Colonic mucosa (tissue), 4 donors: ENCODE data around the gene ELMO1. TPM values are rescaled to one million over a fixed set of nuclear protein-coding genes. Genes with fewer than 3 reads are reported as not detected.

ENCODE experiments used
- DNase-seq: peaks from one replicate; pipeline ENCODE4 v3.0.0-alpha.2; 2020
- H3K27ac ChIP-seq: fragments of 200-600 bp; one replicate; pipeline ENCODE4 v1.8.0; 2021
- H3K27me3 ChIP-seq: fragments of 200-600 bp; one replicate; pipeline ENCODE4 v1.8.0; 2021
- H3K36me3 ChIP-seq: fragments of 200-600 bp; one replicate; pipeline ENCODE4 v1.8.0; 2021
- H3K4me1 ChIP-seq: fragments of 200-600 bp; one replicate; pipeline ENCODE4 v1.8.0; 2021; ENCODE audit warnings: mild to moderate bottlenecking
- H3K4me3 ChIP-seq: fragments of 200-600 bp; one replicate; pipeline ENCODE4 v1.8.0; 2021
- H3K9ac ChIP-seq, 2 donors: one replicate each; pipeline ENCODE4 v1.7.0; 2013; ENCODE audit warnings: control low read depth in 2 of 2, low read depth in 2 of 2, low read length in 2 of 2
- H3K9me3 ChIP-seq: fragments of 200-600 bp; one replicate; pipeline ENCODE4 v1.8.0; 2021
- CTCF ChIP-seq: fragments of 200-600 bp; IDR thresholded peaks from one replicate; pipeline ENCODE4 v1.8.0; 2022; ENCODE audit warnings: antibody characterized with exemption, mild to moderate bottlenecking
- intact Hi-C: fragments of 100-400 bp; cut with DNase I; formaldehyde crosslinking; loops from one replicate; pipeline ENCODE4 v1.14.1; 2022
- total RNA-seq, 2 donors: library from RNA; stranded (reverse); fragmentation: NEBNext Ultra II Directional in 1 of 2; extraction: Animal tissue kit (Norgen Biotek cat#: 25700) in 1 of 2; gene quantifications; one replicate each; pipeline ENCODE4 v1.2.1, GENCODE V29; 2021
- donor health status: healthy.
- donor health status: DM: no; HTN: no; CAD: no.
- donor health status: DM: no; HTN: no; CAD: no.

ELMO1 gene
- total RNA-seq, 2 donors from 2014 or later, result 4.2 to 4.7 TPM

DNA sequence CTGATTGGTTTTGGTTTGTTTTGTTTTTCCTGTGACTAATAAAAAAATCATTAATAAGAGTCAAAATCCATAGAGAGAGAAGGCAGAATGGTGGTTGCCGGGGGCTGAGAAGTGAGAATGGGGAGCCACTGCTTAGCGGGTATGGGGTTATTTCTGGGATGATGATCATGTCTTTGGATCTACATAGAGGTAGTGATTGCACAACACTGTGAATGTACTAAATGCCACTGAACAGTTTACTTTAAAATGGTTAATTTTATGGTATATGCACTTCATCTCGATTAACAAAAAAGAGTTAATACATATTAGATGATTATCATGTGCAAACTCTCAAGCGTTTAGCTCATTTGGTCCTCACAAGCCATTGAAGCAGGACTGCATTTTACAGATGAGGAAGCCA, 342.9 kb downstream of the ELMO1 start:
- H3K9ac ChIP-seq, result no peak overlapping the region
- H3K4me3 ChIP-seq, result no peak overlapping the region
- DNase-seq, result no peak
- H3K36me3 ChIP-seq, result no peaks in the 10 kb centered on the region
- no peak for TF ChIP-seq CTCF
- no peaks in the 10 kb centered on the region for H3K27me3 ChIP-seq
- H3K9me3 ChIP-seq, result no peaks in the 10 kb centered on the region
- no peaks in the 10 kb centered on the region for H3K4me1 ChIP-seq
- intact Hi-C loops, result no loop called here
- H3K27ac ChIP-seq, result no peak overlapping the region

DNA sequence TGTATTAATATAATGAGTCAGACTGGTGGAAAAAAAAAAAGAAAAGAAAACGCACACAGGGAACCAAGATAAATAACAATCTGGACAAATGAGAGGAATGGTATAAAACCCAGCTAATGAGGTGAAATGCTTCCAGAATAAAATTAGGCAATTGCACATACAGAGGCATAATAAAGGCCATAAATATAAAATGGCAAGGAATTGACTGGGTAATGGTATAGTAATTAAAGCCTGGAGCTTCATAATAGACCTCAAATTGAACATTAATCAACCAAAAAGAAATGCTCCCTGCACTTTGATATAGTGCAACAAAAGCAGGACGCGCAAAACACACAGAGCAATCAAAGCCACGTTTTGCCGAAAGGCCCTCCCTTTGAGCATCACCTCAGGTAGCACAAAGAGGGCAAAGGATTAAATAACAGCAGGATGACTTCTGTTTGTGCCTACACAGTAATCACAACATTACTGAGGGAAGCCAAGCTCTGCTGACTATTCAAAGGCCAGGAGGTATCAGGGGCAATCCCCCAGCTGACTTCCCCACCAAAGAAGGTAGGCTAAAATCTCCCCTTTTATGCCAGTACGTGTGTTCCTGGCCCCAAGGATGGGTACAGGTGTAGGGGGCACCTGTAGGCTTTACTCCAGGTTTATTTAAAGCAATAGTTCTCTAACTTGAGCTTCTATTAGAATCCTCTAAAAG, 343.7 kb downstream of the ELMO1 start:
- intact Hi-C loops, result no loop called here

GRCh38 chr7:37102518-37103137, 346.0 kb downstream of the ELMO1 start:
- no peak overlapping the region for H3K4me3 ChIP-seq
- H3K9me3 ChIP-seq, result no peaks in the 10 kb centered on the region
- intact Hi-C loops, result no loop called here
- H3K27me3 ChIP-seq, result no peaks in the 10 kb centered on the region
- TF ChIP-seq CTCF, result no peak
- H3K36me3 ChIP-seq, result no peaks in the 10 kb centered on the region
- H3K4me1 ChIP-seq, result no peaks in the 10 kb centered on the region
- H3K9ac ChIP-seq, result no peak overlapping the region
- DNase-seq, result no peak
- H3K27ac ChIP-seq, result no peak overlapping the region

More for the DNA sequence above, 343.7 kb downstream of the ELMO1 start:
- TF ChIP-seq CTCF, result no peak
- no peaks in the 10 kb centered on the region for H3K4me1 ChIP-seq
- no peak overlapping the region for H3K27ac ChIP-seq
- no peak for DNase-seq
- H3K36me3 ChIP-seq, result no peaks in the 10 kb centered on the region
- H3K27me3 ChIP-seq, result no peaks in the 10 kb centered on the region
- H3K9me3 ChIP-seq, result no peaks in the 10 kb centered on the region
- H3K9ac ChIP-seq, result no peak overlapping the region
- H3K4me3 ChIP-seq, result no peak overlapping the region

GRCh38 chr7:37100735-37101331, 347.8 kb downstream of the ELMO1 start:
- no peak for DNase-seq
- Histone ChIP-seq H3K9me3 (no peaks in the 10 kb centered on the region), H3K27me3 (no peaks in the 10 kb centered on the region), H3K4me1 (no peaks in the 10 kb centered on the region), H3K9ac (no peak overlapping the region), H3K36me3 (no peaks in the 10 kb centered on the region), H3K27ac (no peak overlapping the region), H3K4me3 (no peak overlapping the region)
- TF ChIP-seq CTCF, result no peak
- intact Hi-C loops, result no loop called here

- no peak overlapping the region for H3K27ac ChIP-seq
- H3K36me3 ChIP-seq, result no peaks in the 10 kb centered on the region
- H3K9ac ChIP-seq, result no peak overlapping the region
- no peaks in the 10 kb centered on the region for H3K9me3 ChIP-seq
- TF ChIP-seq CTCF, result no peak
- H3K27me3 ChIP-seq, result no peaks in the 10 kb centered on the region
- intact Hi-C loops, result no loop called here
- no peak for DNase-seq
- H3K4me1 ChIP-seq, result no peaks in the 10 kb centered on the region
- no peak overlapping the region for H3K4me3 ChIP-seq
These were observed 349.9 kb downstream of the ELMO1 start for GRCh38 chr7:37098762-37099161.
